NCI-H345 treated with DMSO at 0.1 percent for 48 hours (cell line): Measurements from ENCODE around the gene DCUN1D4.
A peak's percentile ranks its signal among the peaks of the same experiment; 100 is the strongest.
"Not testable (repeated sequence)": the region's sequence is repeated elsewhere in the genome, so short reads cannot be mapped to it uniquely, and the experiment has no call there.

Experiments
- DNase-seq: peaks from one replicate; lab custom pipeline; 2025; ENCODE audit not compliant: unreplicated experiment; lab: John Stamatoyannopoulos, UW

Gene DCUN1D4

GRCh38 chr4:51893402-51893801, 50.4 kb downstream of the DCUN1D4 start:
- not testable (repeated sequence) for DNase-seq

DNA sequence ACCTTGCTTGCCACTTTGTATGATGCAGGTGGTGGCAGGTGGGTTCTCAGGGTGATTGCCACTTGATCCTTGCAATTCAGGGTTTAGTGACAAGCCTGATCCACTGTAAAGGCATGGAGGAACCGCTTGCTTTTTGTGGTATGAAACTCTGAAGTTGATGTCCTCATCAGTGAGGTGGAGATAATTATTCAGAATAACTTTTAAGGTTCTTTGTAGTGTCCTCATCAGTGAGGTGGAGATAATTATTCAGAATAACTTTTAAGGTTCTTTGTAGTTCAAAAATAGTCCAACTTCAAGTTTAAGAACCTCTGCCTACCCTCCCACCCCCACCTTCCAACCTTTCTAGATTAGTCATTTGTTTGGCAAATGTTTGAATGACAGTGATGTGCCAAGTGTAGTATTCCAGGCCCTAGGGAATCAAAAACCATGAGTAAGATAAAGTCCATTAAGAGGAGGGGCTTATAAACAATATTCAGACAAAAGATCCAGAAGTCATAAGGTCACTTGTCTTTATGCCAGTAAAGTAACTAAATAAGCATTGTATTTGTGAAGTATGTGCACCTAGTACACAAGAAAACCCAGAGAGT, 51.2 kb downstream of the DCUN1D4 start:
- no peak for DNase-seq

DNA sequence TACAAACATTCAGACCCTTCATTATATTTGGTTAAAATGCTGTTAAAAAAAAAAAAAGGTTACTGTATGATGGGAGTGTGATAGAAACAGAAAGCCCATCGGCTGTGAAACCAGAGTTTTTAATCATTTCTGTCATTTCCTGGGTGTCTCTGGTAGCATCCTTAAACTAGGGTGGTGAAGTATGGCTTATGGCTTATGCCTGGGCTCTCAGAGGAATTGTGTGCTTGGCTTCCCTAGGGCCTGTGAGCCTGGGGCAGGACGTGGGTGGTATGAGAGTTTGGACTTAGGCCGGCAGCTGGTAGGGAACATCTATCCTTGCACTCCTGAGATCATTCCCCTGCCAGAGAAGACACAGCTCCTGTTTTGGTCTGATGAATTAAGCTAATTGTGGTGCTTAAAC, 52.2 kb downstream of the DCUN1D4 start:
- DNase-seq = no peak

GRCh38 chr4:51895816-51896408, 53.0 kb downstream of the DCUN1D4 start:
- DNase-seq = peak; percentile 12

GRCh38 chr4:51901363-51901762, 58.4 kb downstream of the DCUN1D4 start:
- DNase-seq = no peak

GRCh38 chr4:51906167-51906958, 63.4 kb downstream of the DCUN1D4 start:
- DNase-seq = no peak

GRCh38 chr4:51907006-51907669, 64.2 kb downstream of the DCUN1D4 start:
- no peak for DNase-seq

GRCh38 chr4:51909236-51909703, 66.3 kb downstream of the DCUN1D4 start:
- DNase-seq = no peak

DNA sequence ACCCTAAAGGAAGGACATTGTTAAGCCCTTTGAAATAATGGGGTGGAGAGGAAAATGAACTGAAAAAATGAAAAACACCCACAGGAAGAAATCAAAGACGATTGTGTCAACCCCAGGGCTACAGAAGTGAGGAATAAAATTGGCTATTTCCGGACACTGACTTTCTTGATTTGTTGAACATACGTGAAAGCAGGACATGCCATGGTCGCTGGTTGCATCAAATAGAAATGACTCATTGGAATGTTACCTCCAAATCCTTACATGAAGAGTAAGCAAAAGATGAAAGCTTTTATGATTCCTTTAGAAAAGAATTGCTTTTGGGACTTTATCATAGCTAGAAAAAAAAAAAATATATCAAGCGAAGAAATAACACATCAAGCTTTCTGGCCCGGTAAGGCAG, 75.3 kb downstream of the DCUN1D4 start:
- no peak for DNase-seq

DNA sequence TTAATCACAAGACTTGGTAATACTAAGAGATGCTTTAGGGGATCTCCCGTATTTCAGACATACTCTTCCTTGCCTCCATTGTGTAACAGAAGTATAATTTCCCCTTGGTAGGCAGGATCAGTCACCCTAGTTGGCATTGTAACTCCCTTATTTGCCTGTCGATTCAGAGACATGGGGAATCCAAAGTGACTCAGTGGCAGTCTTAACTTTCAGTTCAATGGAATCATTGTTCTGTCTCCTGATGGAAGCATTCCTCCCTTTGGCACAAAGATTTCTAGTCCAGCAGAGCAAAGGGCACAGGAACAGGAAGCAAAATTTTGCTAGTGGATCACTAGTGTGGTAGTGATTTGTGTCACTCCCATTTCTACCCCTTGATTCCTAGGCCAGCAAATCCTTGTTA, 80.4 kb downstream of the DCUN1D4 start:
- DNase-seq = no peak

DNA sequence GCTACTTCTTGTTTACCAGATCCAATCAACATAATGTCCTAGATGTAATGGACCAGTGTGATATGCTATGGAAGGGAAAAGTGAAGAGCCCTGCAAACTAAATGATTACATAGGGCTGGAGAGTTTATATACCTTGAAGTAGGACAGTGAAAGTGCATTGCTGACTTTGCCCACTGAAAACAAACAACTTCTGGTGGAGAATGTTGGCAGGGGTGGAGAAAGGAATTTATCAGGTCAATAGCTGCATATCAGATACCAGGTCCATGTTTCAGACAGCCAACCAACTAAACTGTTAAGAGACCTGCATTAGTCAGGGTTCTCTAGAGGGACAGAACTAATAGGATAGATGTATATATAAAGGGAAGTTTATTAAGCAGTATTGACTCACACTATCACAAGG, 82.4 kb downstream of the DCUN1D4 start:
- DNase-seq = no peak

GRCh38 chr4:51930557-51930956, 87.6 kb downstream of the DCUN1D4 start:
- no peak for DNase-seq

DNA sequence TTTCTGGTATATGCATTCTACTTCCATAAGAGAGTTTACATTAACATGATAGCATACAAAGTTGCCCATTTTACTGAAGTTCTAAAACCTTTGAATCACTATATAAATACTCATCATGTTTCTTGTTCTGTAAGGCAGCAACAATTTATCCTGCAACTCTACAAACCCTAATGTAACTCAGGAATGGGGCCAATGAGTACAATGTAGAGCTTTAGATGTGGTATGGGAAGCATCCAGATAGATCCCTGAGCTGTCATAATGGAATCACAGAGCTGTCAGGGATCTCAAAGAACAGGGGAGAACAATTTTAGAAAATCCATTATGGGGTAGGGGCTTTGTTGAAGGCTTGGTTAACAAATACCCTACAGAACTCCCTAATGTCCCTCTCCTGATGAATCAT, 88.5 kb downstream of the DCUN1D4 start:
- DNase-seq = no peak

- no peak for DNase-seq
Observed at GRCh38 chr4:51932261-51932660, 89.3 kb downstream of the DCUN1D4 start.

DNA sequence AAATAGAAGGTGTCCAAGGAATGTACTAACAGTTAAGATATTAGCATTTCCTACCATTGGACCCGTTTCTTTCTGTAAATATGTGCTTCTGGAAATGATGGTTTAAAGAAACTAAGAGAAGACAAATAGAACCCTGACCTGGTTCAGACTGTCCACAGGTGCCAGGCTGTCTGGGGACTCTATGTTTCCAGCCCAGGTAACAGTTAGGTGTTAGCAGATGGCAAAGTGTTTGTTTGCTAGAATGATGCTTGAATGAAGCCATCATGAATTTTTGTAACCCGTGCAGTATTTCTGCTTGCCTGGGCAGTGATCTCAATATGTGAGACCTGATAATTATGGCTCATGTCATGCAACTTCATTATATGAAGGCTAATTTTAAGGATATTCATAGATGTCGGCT, 89.7 kb downstream of the DCUN1D4 start:
- DNase-seq = no peak

DNA sequence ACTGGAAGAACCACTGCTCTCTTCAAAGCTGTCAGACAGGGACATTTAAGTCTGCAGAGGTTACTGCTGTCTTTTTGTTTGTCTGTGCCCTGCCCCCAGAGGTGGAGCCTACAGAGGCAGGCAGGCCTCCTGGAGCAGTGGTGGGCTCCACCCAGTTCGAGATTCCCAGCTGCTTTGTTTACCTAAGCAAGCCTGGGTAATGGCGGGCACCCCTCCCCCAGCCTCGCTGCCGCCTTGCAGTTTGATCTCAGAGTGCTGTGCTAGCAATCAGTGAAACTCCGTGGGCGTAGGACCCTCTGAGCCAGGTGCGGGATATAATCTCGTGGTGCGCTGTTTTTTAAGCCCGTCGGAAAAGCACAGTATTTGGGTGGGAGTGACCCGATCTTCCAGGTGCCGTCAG, 97.5 kb downstream of the DCUN1D4 start:
- not testable (repeated sequence) for DNase-seq

GRCh38 chr4:51942108-51942832, 99.3 kb downstream of the DCUN1D4 start:
- no peak for DNase-seq

GRCh38 chr4:51942833-51943215, 99.9 kb downstream of the DCUN1D4 start:
- DNase-seq = no peak

- DNase-seq = no peak
Observed at GRCh38 chr4:51943221-51943620, 100.3 kb downstream of the DCUN1D4 start.

GRCh38 chr4:51958199-51958968, 115.4 kb downstream of the DCUN1D4 start:
- DNase-seq = no peak
